Sigmoid colon (tissue), 4 donors: ENCODE measurements around the gene FMNL2.
A peak's percentile ranks its signal among the peaks of the same experiment; 100 is the strongest.

Experiments
- EP300 ChIP-seq, 4 donors: sonication (generic); formaldehyde crosslinking; IDR thresholded peaks; one replicate each; pipeline ENCODE4 v1.6.1; 2017; ENCODE audit warnings: antibody characterized with exemption in 4 of 4
- POLR2A ChIP-seq, 2 donors: fragments of 450-650 bp; IDR thresholded peaks; one replicate each; pipeline ENCODE4 v1.6.1; 2016; ENCODE audit warnings: antibody characterized with exemption in 2 of 2, mild to moderate bottlenecking in 2 of 2, moderate library complexity in 2 of 2
- POLR2AphosphoS5 ChIP-seq, 4 donors: sonication (generic); formaldehyde crosslinking; IDR thresholded peaks; one replicate each; pipeline ENCODE4 v1.6.1; 2017; ENCODE audit warnings: antibody characterized with exemption in 4 of 4
- TF ChIP-seq, protein P1 (sequence below), 4 experiments: fragments of 450-650 bp in 3 of 4; fragments of 200-600 bp in 1 of 4; IDR thresholded peaks; one replicate each; pipeline ENCODE4 v1.5.1; 2016 to 2019; ENCODE audit warnings: antibody characterized with exemption in 4 of 4, mild to moderate bottlenecking in 3 of 4, moderate library complexity in 2 of 4

DNA sequence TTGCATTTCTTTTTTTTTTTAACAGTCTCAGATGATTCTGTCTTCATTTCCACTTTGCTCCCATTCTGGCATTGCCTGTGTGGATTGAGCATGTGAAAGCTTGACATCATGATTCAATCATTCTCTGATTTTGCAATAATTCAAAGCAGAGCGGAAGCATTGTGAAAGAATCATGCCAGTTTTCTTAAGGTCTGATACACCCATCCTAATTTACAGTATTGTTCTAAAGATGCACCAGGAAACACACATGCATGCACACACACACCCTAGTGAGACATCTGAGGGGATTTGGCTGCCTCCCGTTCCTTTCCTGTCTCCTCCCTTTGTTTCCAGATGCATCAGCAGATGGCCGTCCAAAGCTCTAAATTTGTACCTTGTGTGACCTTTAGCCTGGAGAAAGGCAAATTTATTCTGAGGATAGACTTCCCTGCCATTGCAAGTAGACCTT is 97.3 kb downstream of the FMNL2 start:
- TF ChIP-seq POLR2AphosphoS5 (IDR thresholded peaks at IDR 0.05), result peak in 3 of 4 donors; percentile 30 to 56 (median 49)
- TF ChIP-seq, protein P1, sequence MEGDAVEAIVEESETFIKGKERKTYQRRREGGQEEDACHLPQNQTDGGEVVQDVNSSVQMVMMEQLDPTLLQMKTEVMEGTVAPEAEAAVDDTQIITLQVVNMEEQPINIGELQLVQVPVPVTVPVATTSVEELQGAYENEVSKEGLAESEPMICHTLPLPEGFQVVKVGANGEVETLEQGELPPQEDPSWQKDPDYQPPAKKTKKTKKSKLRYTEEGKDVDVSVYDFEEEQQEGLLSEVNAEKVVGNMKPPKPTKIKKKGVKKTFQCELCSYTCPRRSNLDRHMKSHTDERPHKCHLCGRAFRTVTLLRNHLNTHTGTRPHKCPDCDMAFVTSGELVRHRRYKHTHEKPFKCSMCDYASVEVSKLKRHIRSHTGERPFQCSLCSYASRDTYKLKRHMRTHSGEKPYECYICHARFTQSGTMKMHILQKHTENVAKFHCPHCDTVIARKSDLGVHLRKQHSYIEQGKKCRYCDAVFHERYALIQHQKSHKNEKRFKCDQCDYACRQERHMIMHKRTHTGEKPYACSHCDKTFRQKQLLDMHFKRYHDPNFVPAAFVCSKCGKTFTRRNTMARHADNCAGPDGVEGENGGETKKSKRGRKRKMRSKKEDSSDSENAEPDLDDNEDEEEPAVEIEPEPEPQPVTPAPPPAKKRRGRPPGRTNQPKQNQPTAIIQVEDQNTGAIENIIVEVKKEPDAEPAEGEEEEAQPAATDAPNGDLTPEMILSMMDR (IDR thresholded peaks at IDR 0.05), result no peak
- no peak for TF ChIP-seq POLR2A (IDR thresholded peaks at IDR 0.05)
- TF ChIP-seq EP300 (IDR thresholded peaks at IDR 0.05), result peak in 2 of 4 donors; percentile 48 to 62
